Mesenchymal stem cell (in vitro differentiated cells and primary cell): ENCODE measurements around the gene BTBD17.

ENCODE experiments used
- DNase-seq: peaks from one replicate; pipeline ENCODE4 v3.0.0-alpha.2; 2013
- H2AFZ ChIP-seq: one replicate; pipeline ENCODE4 v1.6.1; 2013; ENCODE audit warnings: low read depth, mild to moderate bottlenecking, control low read depth, inconsistent platforms, low read length, moderate library complexity
- H2AK5ac ChIP-seq: 2 replicates; pipeline ENCODE4 v1.6.1; 2013; ENCODE audit warnings: low read length, moderate library complexity, mild to moderate bottlenecking, inconsistent platforms; ENCODE audit not compliant: severe bottlenecking
- H2BK120ac ChIP-seq: one replicate; pipeline ENCODE4 v1.6.1; 2013; ENCODE audit warnings: low read depth, mild to moderate bottlenecking, inconsistent platforms, low read length, moderate library complexity
- H2BK12ac ChIP-seq, 2 experiments: one replicate each; pipeline ENCODE4 v1.6.1; 2013; ENCODE audit warnings: inconsistent platforms in 2 of 2, low read length in 2 of 2, mild to moderate bottlenecking in 2 of 2, moderate library complexity in 2 of 2, control low read depth in 1 of 2
- H2BK15ac ChIP-seq: one replicate; pipeline ENCODE4 v1.6.1; 2013; ENCODE audit warnings: mild to moderate bottlenecking, low read depth, inconsistent platforms; ENCODE audit not compliant: poor library complexity, severe bottlenecking
- H2BK5ac ChIP-seq: 2 replicates; pipeline ENCODE4 v1.6.1; 2013; ENCODE audit warnings: low read depth, mild to moderate bottlenecking, low read length, control low read depth, inconsistent platforms; ENCODE audit not compliant: poor library complexity, severe bottlenecking
- H3K14ac ChIP-seq, 2 experiments: one replicate each; pipeline ENCODE4 v1.6.1; 2013; ENCODE audit warnings: inconsistent platforms in 2 of 2, low read length in 2 of 2, control low read depth in 1 of 2, mild to moderate bottlenecking in 1 of 2, moderate library complexity in 1 of 2
- H3K18ac ChIP-seq, 2 experiments: one replicate each; pipeline ENCODE4 v1.6.1; 2013; ENCODE audit warnings: inconsistent platforms in 2 of 2, low read length in 2 of 2, control low read depth in 1 of 2, low read depth in 1 of 2, mild to moderate bottlenecking in 1 of 2
- H3K23ac ChIP-seq, 2 experiments: one replicate each; pipeline ENCODE4 v1.6.1; 2013; ENCODE audit warnings: inconsistent platforms in 2 of 2, low read length in 2 of 2, mild to moderate bottlenecking in 2 of 2, moderate library complexity in 2 of 2, control low read depth in 1 of 2
- H3K27ac ChIP-seq: 2 replicates; pipeline ENCODE4 v1.5.1; 2013; ENCODE audit warnings: mild to moderate bottlenecking, moderate library complexity, low read length, control low read depth, inconsistent platforms; ENCODE audit not compliant: poor library complexity, severe bottlenecking
- H3K27me3 ChIP-seq, 2 experiments: 2 replicates each; pipeline versions ENCODE4 v1.6.1 to v1.7.0; 2013; ENCODE audit warnings: low read length in 2 of 2, mild to moderate bottlenecking in 2 of 2, moderate library complexity in 2 of 2, control low read depth in 1 of 2, inconsistent platforms in 1 of 2; ENCODE audit not compliant: control insufficient read depth in 1 of 2, insufficient read depth in 1 of 2
- H3K36me3 ChIP-seq, 2 experiments: 2 replicates each; pipeline versions ENCODE4 v1.6.1 to v1.7.0; 2013; ENCODE audit warnings: low read length in 2 of 2, control low read depth in 1 of 2, inconsistent platforms in 1 of 2, low read depth in 1 of 2, mild to moderate bottlenecking in 1 of 2; ENCODE audit not compliant: insufficient read depth in 2 of 2, control insufficient read depth in 1 of 2
- H3K4ac ChIP-seq, 2 experiments: one replicate each; pipeline ENCODE4 v1.6.1; 2013; ENCODE audit warnings: inconsistent platforms in 2 of 2, low read length in 2 of 2, mild to moderate bottlenecking in 2 of 2, moderate library complexity in 2 of 2, control low read depth in 1 of 2, low read depth in 1 of 2
- H3K4me1 ChIP-seq: 2 replicates; pipeline ENCODE4 v1.6.1; 2013; ENCODE audit warnings: low read depth, low read length, control low read depth; ENCODE audit not compliant: control insufficient read depth, insufficient read depth
- H3K4me2 ChIP-seq: 2 replicates; pipeline ENCODE4 v1.6.1; 2013; ENCODE audit warnings: low read length, mild to moderate bottlenecking, inconsistent platforms; ENCODE audit not compliant: poor library complexity, severe bottlenecking
- H3K4me3 ChIP-seq, 2 experiments: 2 replicates each; pipeline versions ENCODE4 v1.5.1 to v1.7.0; 2013; ENCODE audit warnings: low read length in 2 of 2, mild to moderate bottlenecking in 2 of 2, control low read depth in 1 of 2, low read depth in 1 of 2; ENCODE audit not compliant: insufficient read depth in 1 of 2
- H3K79me1 ChIP-seq: replicated peaks from 2 replicates; pipeline ENCODE4 v1.6.1; 2013; ENCODE audit warnings: mild to moderate bottlenecking, control low read depth, low read length, inconsistent platforms; ENCODE audit not compliant: poor library complexity, severe bottlenecking
- H3K9ac ChIP-seq: 2 replicates; pipeline ENCODE4 v1.7.0; 2013; ENCODE audit warnings: mild to moderate bottlenecking, low read length, moderate library complexity
- H3K9me3 ChIP-seq: 2 replicates; pipeline ENCODE4 v1.7.0; 2013; ENCODE audit warnings: mild to moderate bottlenecking, low read length; ENCODE audit not compliant: control insufficient read depth
- H4K8ac ChIP-seq: one replicate; pipeline ENCODE4 v1.6.1; 2013; ENCODE audit warnings: inconsistent platforms, mild to moderate bottlenecking, low read length, moderate library complexity
- H4K91ac ChIP-seq: one replicate; pipeline ENCODE4 v1.6.1; 2013; ENCODE audit warnings: mild to moderate bottlenecking, low read length, inconsistent platforms
- WGBS: methylation state at CpG from one replicate; pipeline ENCODE4 v1.1.7; 2013; ENCODE audit warnings: mixed read lengths; 5-methylcytosine and 5-hydroxymethylcytosine counted together

The BTBD17 gene

GRCh38 chr17:74362069-74362405 is 369 bp upstream of the BTBD17 start:
- H3K18ac ChIP-seq: no peak overlapping the region
- no peak overlapping the region for H3K4me3 ChIP-seq
- no peak overlapping the region for H2AK5ac ChIP-seq
- no peak overlapping the region for H2AFZ ChIP-seq
- no peak overlapping the region for H2BK5ac ChIP-seq
- no peak overlapping the region for H4K8ac ChIP-seq
- peaks cover 33 to 81% of the 10 kb centered on the region in 2 experiments for H3K27me3 ChIP-seq
- no peaks in the 10 kb centered on the region for H3K79me1 ChIP-seq
- no peak overlapping the region for H3K4me2 ChIP-seq
- H3K4ac ChIP-seq: no peak overlapping the region
- no peak overlapping the region for H2BK120ac ChIP-seq
- no peaks in the 10 kb centered on the region for H3K36me3 ChIP-seq
- no peak overlapping the region for H3K27ac ChIP-seq
- no peak overlapping the region for H2BK15ac ChIP-seq
- no peaks in the 10 kb centered on the region for H3K4me1 ChIP-seq
- no peak for DNase-seq
- no peak overlapping the region for H3K9ac ChIP-seq
- H3K14ac ChIP-seq: no peak overlapping the region
- H4K91ac ChIP-seq: no peak overlapping the region
- 49% methylated on average over 4 of the region's 9 CpGs for WGBS
- no peaks in the 10 kb centered on the region for H3K9me3 ChIP-seq
- H2BK12ac ChIP-seq: no peak overlapping the region
- H3K23ac ChIP-seq: no peak overlapping the region

- WGBS: 71% methylated on average over 7 of the region's 7 CpGs
- no peaks in the 10 kb centered on the region for H3K9me3 ChIP-seq
Measured at GRCh38 chr17:74360899-74361229, 804 bp downstream of the BTBD17 start.

GRCh38 chr17:74359916-74360315 is 1.8 kb downstream of the BTBD17 start:
- no peak for DNase-seq
- no peaks in the 10 kb centered on the region for H3K9me3 ChIP-seq
- H3K9ac ChIP-seq: no peak overlapping the region
- no peak overlapping the region for H2BK120ac ChIP-seq
- H3K79me1 ChIP-seq: no peaks in the 10 kb centered on the region
- H3K27ac ChIP-seq: no peak overlapping the region
- no peak overlapping the region for H2BK5ac ChIP-seq
- H3K4me2 ChIP-seq: no peak overlapping the region
- H2AFZ ChIP-seq: no peak overlapping the region
- no peak overlapping the region for H3K14ac ChIP-seq
- H2AK5ac ChIP-seq: no peak overlapping the region
- H3K4me1 ChIP-seq: no peaks in the 10 kb centered on the region
- no peak overlapping the region for H4K8ac ChIP-seq
- no peak overlapping the region for H2BK12ac ChIP-seq
- H3K27me3 ChIP-seq: peaks cover 44 to 87% of the 10 kb centered on the region in 2 experiments
- H3K18ac ChIP-seq: no peak overlapping the region
- H2BK15ac ChIP-seq: no peak overlapping the region
- no peaks in the 10 kb centered on the region for H3K36me3 ChIP-seq
- 90% methylated on average over 22 of the region's 22 CpGs for WGBS
- no peak overlapping the region for H4K91ac ChIP-seq
- H3K4me3 ChIP-seq: no peak overlapping the region
- no peak overlapping the region for H3K23ac ChIP-seq
- no peak overlapping the region for H3K4ac ChIP-seq

More at GRCh38 chr17:74360899-74361229, 804 bp downstream of the BTBD17 start:
- H2BK12ac ChIP-seq: no peak overlapping the region
- DNase-seq: no peak
- no peak overlapping the region for H3K27ac ChIP-seq
- no peak overlapping the region for H2BK5ac ChIP-seq
- H2AK5ac ChIP-seq: no peak overlapping the region
- H3K4ac ChIP-seq: no peak overlapping the region
- no peak overlapping the region for H2BK15ac ChIP-seq
- H4K91ac ChIP-seq: no peak overlapping the region
- no peaks in the 10 kb centered on the region for H3K4me1 ChIP-seq
- peaks cover 36 to 83% of the 10 kb centered on the region in 2 experiments for H3K27me3 ChIP-seq
- no peak overlapping the region for H3K14ac ChIP-seq
- H3K18ac ChIP-seq: no peak overlapping the region
- H4K8ac ChIP-seq: no peak overlapping the region
- H3K4me2 ChIP-seq: no peak overlapping the region
- H3K9ac ChIP-seq: no peak overlapping the region
- H3K36me3 ChIP-seq: no peaks in the 10 kb centered on the region
- no peaks in the 10 kb centered on the region for H3K79me1 ChIP-seq
- H2AFZ ChIP-seq: no peak overlapping the region
- no peak overlapping the region for H2BK120ac ChIP-seq
- H3K23ac ChIP-seq: no peak overlapping the region
- H3K4me3 ChIP-seq: no peak overlapping the region

- no peaks in the 10 kb centered on the region for H3K4me1 ChIP-seq
- H4K8ac ChIP-seq: no peak overlapping the region
- H3K27ac ChIP-seq: no peak overlapping the region
- H2AFZ ChIP-seq: no peak overlapping the region
- no peaks in the 10 kb centered on the region for H3K9me3 ChIP-seq
- H3K36me3 ChIP-seq: no peaks in the 10 kb centered on the region
- H3K4me2 ChIP-seq: no peak overlapping the region
- H3K9ac ChIP-seq: no peak overlapping the region
- no peak overlapping the region for H2BK12ac ChIP-seq
- no peak overlapping the region for H3K18ac ChIP-seq
- no peak overlapping the region for H3K14ac ChIP-seq
- no peak overlapping the region for H2BK15ac ChIP-seq
- H3K23ac ChIP-seq: no peak overlapping the region
- no peak overlapping the region for H3K4ac ChIP-seq
- H4K91ac ChIP-seq: no peak overlapping the region
- no peaks in the 10 kb centered on the region for H3K79me1 ChIP-seq
- no peak overlapping the region for H2BK5ac ChIP-seq
- WGBS: 73% methylated on average over 9 of the region's 9 CpGs
- H3K27me3 ChIP-seq: peaks cover 56 to 97% of the 10 kb centered on the region in 2 experiments
- no peak overlapping the region for H2BK120ac ChIP-seq
- no peak overlapping the region for H3K4me3 ChIP-seq
- DNase-seq: no peak
- H2AK5ac ChIP-seq: no peak overlapping the region
Measured at GRCh38 chr17:74358697-74359096, 3.0 kb downstream of the BTBD17 start.
